Rectal smooth muscle tissue (tissue), 1 donor: ENCODE data around the gene SNX30.

Experiments used
- H3K27ac ChIP-seq: one replicate; pipeline ENCODE4 v1.7.0; 2013; ENCODE audit warnings: low read depth, low read length, inconsistent platforms
- H3K27me3 ChIP-seq: one replicate; pipeline ENCODE4 v1.7.0; 2013; ENCODE audit warnings: low read length; ENCODE audit not compliant: control insufficient read depth, insufficient read depth
- H3K36me3 ChIP-seq: one replicate; pipeline ENCODE4 v1.7.0; 2013; ENCODE audit warnings: low read length; ENCODE audit not compliant: control insufficient read depth, insufficient read depth
- H3K4me1 ChIP-seq: one replicate; pipeline ENCODE4 v1.7.0; 2013; ENCODE audit warnings: low read length; ENCODE audit not compliant: control insufficient read depth, insufficient read depth
- H3K4me3 ChIP-seq: one replicate; pipeline ENCODE4 v1.7.0; 2013; ENCODE audit warnings: low read length
- H3K9ac ChIP-seq: one replicate; pipeline ENCODE4 v1.7.0; 2013; ENCODE audit warnings: low read length

Gene SNX30

DNA sequence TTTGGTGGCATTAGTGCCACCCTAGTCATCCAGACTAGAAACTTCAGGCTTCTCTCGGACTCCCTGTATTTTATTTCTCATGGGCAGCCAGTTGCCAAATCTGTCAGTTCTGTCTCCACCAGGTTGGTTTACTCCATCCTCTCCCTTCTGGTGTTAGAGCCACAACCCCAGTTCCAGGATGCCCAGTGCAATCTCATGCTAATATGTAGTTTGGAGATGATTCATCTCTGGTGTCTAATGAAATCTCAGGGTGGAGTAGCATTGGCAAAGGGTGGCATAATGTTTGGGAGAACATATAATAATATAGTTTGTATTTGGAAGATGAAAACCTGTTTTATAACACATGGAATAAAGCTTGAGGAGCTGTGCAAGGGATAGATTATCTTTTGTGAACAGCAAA, 109.9 kb downstream of the SNX30 start:
- Histone ChIP-seq H3K27ac (no peak overlapping the region), H3K36me3 (no peaks in the 10 kb centered on the region), H3K27me3 (no peaks in the 10 kb centered on the region), H3K4me1 (no peaks in the 10 kb centered on the region), H3K9ac (no peak overlapping the region), H3K4me3 (no peak overlapping the region)

- no peak overlapping the region for H3K4me3 ChIP-seq
- no peak overlapping the region for H3K9ac ChIP-seq
- H3K4me1 ChIP-seq = no peaks in the 10 kb centered on the region
- no peak overlapping the region for H3K27ac ChIP-seq
- no peaks in the 10 kb centered on the region for H3K27me3 ChIP-seq
- no peaks in the 10 kb centered on the region for H3K36me3 ChIP-seq
These were observed 110.6 kb downstream of the SNX30 start for GRCh38 chr9:112861155-112861554.

GRCh38 chr9:112861638-112862555, 111.3 kb downstream of the SNX30 start:
- Histone ChIP-seq H3K4me3 (no peak overlapping the region), H3K9ac (no peak overlapping the region), H3K27ac (no peak overlapping the region), H3K27me3 (no peaks in the 10 kb centered on the region), H3K4me1 (no peaks in the 10 kb centered on the region), H3K36me3 (no peaks in the 10 kb centered on the region)

DNA sequence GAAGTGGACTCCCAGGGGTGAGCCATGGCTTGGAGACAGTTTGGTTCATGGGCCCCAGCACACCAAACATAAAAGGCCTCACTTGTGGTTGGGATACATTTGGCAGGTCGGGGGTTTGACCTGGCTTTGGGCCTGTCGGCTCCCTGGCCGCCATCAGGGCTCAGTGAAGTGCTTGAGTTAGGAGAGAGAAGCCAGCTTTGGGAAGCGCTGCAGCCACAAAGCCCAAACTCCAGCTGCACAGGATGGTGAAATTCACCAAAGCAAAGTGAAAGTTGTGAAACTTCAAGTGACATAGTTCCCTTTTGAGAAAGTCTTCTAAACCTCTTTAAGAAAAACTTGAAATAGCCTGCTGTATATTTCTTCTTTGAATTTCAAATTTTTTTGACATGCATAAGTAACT, 112.7 kb downstream of the SNX30 start:
- no peak overlapping the region for H3K27ac ChIP-seq
- H3K4me1 ChIP-seq = no peaks in the 10 kb centered on the region
- H3K36me3 ChIP-seq = peaks cover 3% of the 10 kb centered on the region
- no peaks in the 10 kb centered on the region for H3K27me3 ChIP-seq
- no peak overlapping the region for H3K9ac ChIP-seq
- H3K4me3 ChIP-seq = no peak overlapping the region

DNA sequence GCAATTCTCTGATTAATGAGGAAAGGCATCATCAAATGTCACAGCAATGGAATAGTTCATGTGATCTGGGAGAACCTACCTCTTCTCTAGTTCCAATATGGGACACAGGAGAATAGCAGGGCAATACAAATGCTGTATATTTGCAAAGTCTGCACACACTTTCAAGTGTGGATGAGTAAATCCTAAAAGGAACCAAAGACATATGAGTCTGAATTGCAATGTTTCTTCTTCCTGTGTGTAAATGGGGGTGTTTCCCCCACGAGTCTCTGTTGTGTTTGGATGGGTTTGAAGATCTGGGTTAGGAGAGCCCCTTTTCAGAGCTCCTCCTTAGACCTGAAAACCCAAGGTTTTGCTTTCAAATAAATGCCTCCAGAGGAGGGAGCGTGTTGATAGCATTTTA, 113.2 kb downstream of the SNX30 start:
- H3K4me3 ChIP-seq = no peak overlapping the region
- no peak overlapping the region for H3K27ac ChIP-seq
- H3K36me3 ChIP-seq = peaks cover 4% of the 10 kb centered on the region
- H3K4me1 ChIP-seq = no peaks in the 10 kb centered on the region
- no peak overlapping the region for H3K9ac ChIP-seq
- no peaks in the 10 kb centered on the region for H3K27me3 ChIP-seq

DNA sequence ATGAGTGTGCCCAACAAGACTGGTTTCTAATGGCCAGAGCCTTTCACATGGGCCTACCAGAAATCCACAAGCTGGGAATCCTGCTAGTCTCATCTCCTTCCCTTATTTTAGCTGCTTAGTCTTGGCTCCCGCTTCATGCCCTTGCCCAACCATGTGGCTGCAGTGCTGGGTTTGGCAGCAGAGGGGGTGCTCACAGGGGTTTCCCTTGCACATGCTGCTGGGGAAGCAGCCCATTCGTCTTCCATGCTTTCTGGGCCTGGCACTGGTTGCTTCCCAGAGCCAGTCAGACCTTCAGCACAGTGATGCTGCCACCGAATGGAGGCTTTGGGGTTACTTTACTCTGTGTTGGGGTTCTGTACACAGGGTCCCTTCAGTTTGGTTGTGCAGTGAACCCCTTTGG, 113.8 kb downstream of the SNX30 start:
- Histone ChIP-seq H3K4me1 (no peaks in the 10 kb centered on the region), H3K27ac (no peak overlapping the region), H3K36me3 (peaks cover 9% of the 10 kb centered on the region), H3K4me3 (no peak overlapping the region), H3K27me3 (no peaks in the 10 kb centered on the region), H3K9ac (no peak overlapping the region)

DNA sequence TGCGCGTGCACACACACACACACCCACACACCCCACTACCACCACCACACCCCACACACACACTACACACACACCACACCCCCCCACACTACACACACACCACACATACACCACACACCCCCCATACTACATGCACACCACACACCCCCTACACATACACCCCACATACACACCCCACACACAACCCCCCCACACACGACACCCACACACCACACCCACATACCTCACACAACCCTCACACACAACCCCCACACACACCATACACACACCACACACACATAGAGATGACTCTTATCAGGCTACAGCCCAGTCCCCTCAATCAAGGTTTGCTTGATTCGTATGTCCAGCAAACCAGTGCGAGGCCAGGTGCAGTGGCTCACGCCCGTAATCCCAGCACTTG, 114.4 kb downstream of the SNX30 start:
- Histone ChIP-seq H3K27ac (no peak overlapping the region), H3K27me3 (no peaks in the 10 kb centered on the region), H3K36me3 (peaks cover 9% of the 10 kb centered on the region), H3K4me3 (no peak overlapping the region), H3K4me1 (no peaks in the 10 kb centered on the region), H3K9ac (no peak overlapping the region)

DNA sequence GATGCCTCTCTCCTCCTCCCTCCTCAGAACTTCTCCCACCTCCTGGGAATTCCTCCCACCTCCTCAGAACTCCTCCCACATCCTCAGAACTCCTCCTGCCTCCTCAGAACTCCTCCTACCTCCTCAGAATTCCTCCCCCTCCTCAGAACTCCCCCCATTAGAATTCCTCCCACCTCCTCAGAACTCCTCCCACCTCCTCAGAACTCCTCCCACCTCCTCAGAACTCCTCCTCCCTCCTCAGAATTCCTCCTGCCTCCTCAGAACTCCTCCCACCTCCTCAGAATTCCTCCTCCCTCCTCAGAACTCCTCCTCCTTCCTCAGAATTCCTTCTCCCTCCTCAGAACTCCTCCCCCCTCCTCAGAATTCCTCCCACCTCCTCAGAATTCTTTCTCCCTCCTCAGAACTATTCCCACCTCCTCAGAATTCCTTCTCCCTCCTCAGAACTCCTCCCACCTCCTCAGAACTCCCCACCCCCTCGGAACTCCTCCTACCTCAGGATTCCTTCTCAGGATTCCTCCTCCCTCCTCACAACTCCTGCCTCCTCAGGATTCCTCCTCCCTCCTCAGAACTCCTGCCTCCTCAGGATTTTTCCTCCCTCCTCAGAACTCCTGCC, 116.2 kb downstream of the SNX30 start:
- peaks cover 9% of the 10 kb centered on the region for H3K36me3 ChIP-seq
- no peak overlapping the region for H3K4me3 ChIP-seq
- no peaks in the 10 kb centered on the region for H3K27me3 ChIP-seq
- no peak overlapping the region for H3K27ac ChIP-seq
- no peak overlapping the region for H3K9ac ChIP-seq
- H3K4me1 ChIP-seq = no peaks in the 10 kb centered on the region

DNA sequence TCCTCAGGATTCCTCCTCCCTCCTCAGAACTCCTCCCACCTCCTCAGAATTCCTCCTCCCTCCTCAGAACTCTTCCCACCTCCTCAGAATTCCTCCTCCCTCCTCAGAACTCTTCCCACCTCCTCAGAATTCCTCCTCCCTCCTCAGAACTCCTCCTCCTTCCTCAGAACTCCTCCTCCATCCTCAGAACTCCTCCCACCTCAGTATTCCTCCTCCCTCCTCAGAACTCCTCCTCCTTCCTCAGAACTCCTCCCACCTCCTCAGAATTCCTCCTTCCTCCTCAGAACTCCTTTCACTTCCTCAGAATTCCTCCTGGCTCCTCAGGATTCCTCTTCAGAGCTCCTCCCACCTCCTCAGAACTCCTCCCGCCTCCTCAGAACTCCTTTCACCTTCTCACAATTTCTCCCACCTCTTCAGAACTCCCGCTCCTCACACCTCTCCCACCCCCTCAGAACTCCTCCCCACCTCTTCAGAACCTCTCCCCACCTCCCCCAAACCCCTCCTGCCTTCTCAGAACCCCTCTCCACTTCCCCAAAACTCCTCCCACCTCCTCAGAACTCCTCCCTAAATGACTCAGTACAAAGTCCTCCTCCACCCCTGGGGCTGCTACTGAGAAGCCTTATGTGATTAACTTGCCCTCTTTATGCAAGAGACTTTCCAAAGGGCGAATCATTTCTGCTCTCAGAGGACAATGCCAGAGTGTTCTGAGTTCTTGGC, 116.9 kb downstream of the SNX30 start:
- no peaks in the 10 kb centered on the region for H3K4me1 ChIP-seq
- peaks cover 9% of the 10 kb centered on the region for H3K36me3 ChIP-seq
- no peak overlapping the region for H3K9ac ChIP-seq
- no peak overlapping the region for H3K27ac ChIP-seq
- no peak overlapping the region for H3K4me3 ChIP-seq
- no peaks in the 10 kb centered on the region for H3K27me3 ChIP-seq

- Histone ChIP-seq H3K4me1 (no peaks in the 10 kb centered on the region), H3K27ac (no peak overlapping the region), H3K27me3 (no peaks in the 10 kb centered on the region), H3K4me3 (no peak overlapping the region), H3K9ac (no peak overlapping the region), H3K36me3 (peaks cover 9% of the 10 kb centered on the region)
These were observed 117.9 kb downstream of the SNX30 start for GRCh38 chr9:112868461-112868860.

- Histone ChIP-seq H3K36me3 (peaks cover 9% of the 10 kb centered on the region), H3K27ac (no peak overlapping the region)
These were observed 118.5 kb downstream of the SNX30 start for GRCh38 chr9:112869041-112869529.

GRCh38 chr9:112869917-112870316, 119.4 kb downstream of the SNX30 start:
- Histone ChIP-seq H3K9ac (no peak overlapping the region), H3K4me1 (no peaks in the 10 kb centered on the region), H3K4me3 (no peak overlapping the region), H3K36me3 (peaks cover 9% of the 10 kb centered on the region), H3K27ac (no peak overlapping the region), H3K27me3 (no peaks in the 10 kb centered on the region)

More at GRCh38 chr9:112869041-112869529, 118.5 kb downstream of the SNX30 start:
- H3K4me1 ChIP-seq = no peaks in the 10 kb centered on the region
- H3K4me3 ChIP-seq = no peak overlapping the region
- no peak overlapping the region for H3K9ac ChIP-seq
- no peaks in the 10 kb centered on the region for H3K27me3 ChIP-seq
